NCI-H2196 (cell line): Measurements from ENCODE around the gene SCT.
"Not testable (repeated sequence)": the region's sequence is repeated elsewhere in the genome, so short reads cannot be mapped to it uniquely, and the experiment has no call there.

Experiments used
- DNase-seq: peaks from one replicate; lab custom pipeline; 2025; ENCODE audit not compliant: unreplicated experiment; lab: John Stamatoyannopoulos, UW

SCT gene

GRCh38 chr11:626475-627307 lies at the start of gene SCT:
TSS of gene SCT (minus strand) at chr11:627181. CDS start at chr11:627143, 38 bp downstream.
- no peak for DNase-seq

- no peak for DNase-seq
These were observed 47.4 kb upstream of the SCT start for GRCh38 chr11:674406-674805.

- DNase-seq, result no peak
These were observed 46.9 kb upstream of the SCT start for GRCh38 chr11:673866-674265.

- DNase-seq, result no peak
These were observed 38.8 kb upstream of the SCT start for GRCh38 chr11:665704-666281.

- DNase-seq, result no peak
These were observed 38.2 kb upstream of the SCT start for GRCh38 chr11:665062-665703.

- peak; percentile 31 for DNase-seq
These were observed 35.8 kb upstream of the SCT start for GRCh38 chr11:662689-663274.

- DNase-seq, result no peak
These were observed 33.9 kb upstream of the SCT start for GRCh38 chr11:660681-661444.

GRCh38 chr11:660281-660680 lies 33.3 kb upstream of the SCT start:
- DNase-seq, result no peak

GRCh38 chr11:659532-660085 lies 32.6 kb upstream of the SCT start:
- DNase-seq, result no peak

- DNase-seq, result no peak
These were observed 30.7 kb upstream of the SCT start for GRCh38 chr11:657691-658126.

- no peak for DNase-seq
These were observed 29.9 kb upstream of the SCT start for GRCh38 chr11:656866-657265.

- no peak for DNase-seq
These were observed 29.4 kb upstream of the SCT start for GRCh38 chr11:656426-656825.

- DNase-seq, result no peak
These were observed 28.2 kb upstream of the SCT start for GRCh38 chr11:655036-655726.

GRCh38 chr11:654444-654843 lies 27.5 kb upstream of the SCT start:
- DNase-seq, result not testable (repeated sequence)

GRCh38 chr11:653837-654236 lies 26.9 kb upstream of the SCT start:
- DNase-seq, result no peak

GRCh38 chr11:653136-653535 lies 26.2 kb upstream of the SCT start:
- DNase-seq, result not testable (repeated sequence)

- no peak for DNase-seq
These were observed 23.5 kb upstream of the SCT start for GRCh38 chr11:650482-650881.

GRCh38 chr11:647672-648158 lies 20.7 kb upstream of the SCT start:
- not testable (repeated sequence) for DNase-seq

- DNase-seq, result no peak
These were observed 19.2 kb upstream of the SCT start for GRCh38 chr11:646214-646613.

GRCh38 chr11:645536-645935 lies 18.6 kb upstream of the SCT start:
- no peak for DNase-seq
